ENCODE measurements around the gene FUOM. TPM values are rescaled to one million over a fixed set of nuclear protein-coding genes. Genes with fewer than 3 reads are reported as not detected.

FUOM gene
- total RNA-seq, 1 donor from 2014 or later: 37.2 TPM

DNA sequence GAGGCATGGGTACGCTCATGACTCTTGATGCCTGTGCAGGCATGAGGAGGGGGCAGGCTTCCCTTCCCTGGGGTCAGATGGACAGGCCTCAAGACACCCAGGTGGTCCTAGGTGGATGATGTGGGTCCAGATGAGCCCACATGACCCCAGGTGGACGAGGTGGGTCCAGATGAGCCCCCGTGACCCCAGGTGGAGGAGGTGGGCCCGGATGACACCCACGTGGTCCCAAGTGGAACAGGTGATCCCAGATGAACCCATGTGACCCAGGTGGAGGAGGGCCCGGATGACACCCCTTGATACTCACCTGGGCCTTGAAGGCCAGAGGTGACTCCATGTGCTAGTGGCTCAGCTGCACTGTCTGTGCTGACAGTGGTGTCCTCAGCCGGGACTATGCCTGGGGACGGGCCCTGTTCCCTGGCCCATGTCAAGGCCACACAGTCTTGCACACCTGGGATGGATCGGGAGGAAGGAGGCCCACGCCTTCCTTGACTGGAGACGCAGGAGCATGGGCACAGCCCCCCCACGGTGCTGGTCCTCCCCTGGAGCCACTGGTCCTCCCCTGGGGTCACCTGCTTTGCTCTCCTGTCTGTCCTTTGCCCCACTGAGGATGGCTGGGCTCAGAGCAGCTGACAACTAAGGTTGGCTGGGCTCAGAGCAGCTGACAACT, 7.4 kb downstream of the FUOM start:
- H3K27ac Mint-ChIP-seq: no peak overlapping the region
- H3K9me3 Mint-ChIP-seq: no peaks in the 10 kb centered on the region
- TF ChIP-seq, protein P1, sequence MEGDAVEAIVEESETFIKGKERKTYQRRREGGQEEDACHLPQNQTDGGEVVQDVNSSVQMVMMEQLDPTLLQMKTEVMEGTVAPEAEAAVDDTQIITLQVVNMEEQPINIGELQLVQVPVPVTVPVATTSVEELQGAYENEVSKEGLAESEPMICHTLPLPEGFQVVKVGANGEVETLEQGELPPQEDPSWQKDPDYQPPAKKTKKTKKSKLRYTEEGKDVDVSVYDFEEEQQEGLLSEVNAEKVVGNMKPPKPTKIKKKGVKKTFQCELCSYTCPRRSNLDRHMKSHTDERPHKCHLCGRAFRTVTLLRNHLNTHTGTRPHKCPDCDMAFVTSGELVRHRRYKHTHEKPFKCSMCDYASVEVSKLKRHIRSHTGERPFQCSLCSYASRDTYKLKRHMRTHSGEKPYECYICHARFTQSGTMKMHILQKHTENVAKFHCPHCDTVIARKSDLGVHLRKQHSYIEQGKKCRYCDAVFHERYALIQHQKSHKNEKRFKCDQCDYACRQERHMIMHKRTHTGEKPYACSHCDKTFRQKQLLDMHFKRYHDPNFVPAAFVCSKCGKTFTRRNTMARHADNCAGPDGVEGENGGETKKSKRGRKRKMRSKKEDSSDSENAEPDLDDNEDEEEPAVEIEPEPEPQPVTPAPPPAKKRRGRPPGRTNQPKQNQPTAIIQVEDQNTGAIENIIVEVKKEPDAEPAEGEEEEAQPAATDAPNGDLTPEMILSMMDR (IDR thresholded peaks at IDR 0.05): no peak
- ATAC-seq (ENCODE audit: low read depth) (no peak), DNase-seq (no peak)
- H3K4me3 Mint-ChIP-seq: no peak overlapping the region
- peaks cover 13% of the 10 kb centered on the region for H3K27me3 Mint-ChIP-seq
- no peaks in the 10 kb centered on the region for H3K36me3 Mint-ChIP-seq (ENCODE audit: low read depth)
- ChIA-PET CTCF (no interaction called here), POLR2A (no interaction called here)
- H3K4me1 Mint-ChIP-seq: peaks cover 4% of the 10 kb centered on the region
- intact Hi-C loops (cut with micrococcal nuclease): no loop called here

DNA sequence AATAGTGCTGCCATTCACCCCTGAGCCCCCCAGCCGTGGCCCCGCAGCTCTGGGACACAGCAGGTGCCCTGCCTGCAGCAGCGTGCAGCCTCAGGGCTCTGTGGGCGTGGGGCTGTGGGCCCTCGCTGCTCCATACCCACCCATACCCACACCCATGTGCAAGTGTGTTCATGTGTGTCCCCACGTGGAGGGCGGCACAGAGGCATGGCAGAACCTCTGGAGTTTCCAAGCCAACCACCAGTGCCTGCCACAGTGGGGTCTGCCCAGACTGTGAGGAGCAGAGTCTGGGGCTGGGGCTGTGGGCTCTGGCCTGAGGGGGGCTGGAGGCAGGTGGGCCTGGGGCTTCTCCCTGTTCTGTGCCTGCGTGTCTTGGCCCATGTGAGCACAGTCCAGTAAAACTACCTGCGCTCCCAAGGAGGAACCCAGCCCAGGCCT, 8.2 kb downstream of the FUOM start:
- DNase-seq (no peak), ATAC-seq (ENCODE audit: low read depth) (no peak)
- ChIA-PET POLR2A (no interaction called here), CTCF (no interaction called here)
- Mint-ChIP-seq H3K9me3 (no peaks in the 10 kb centered on the region), H3K4me3 (no peak overlapping the region), H3K4me1 (peaks cover 4% of the 10 kb centered on the region), H3K36me3 (ENCODE audit: low read depth) (no peaks in the 10 kb centered on the region), H3K27me3 (peaks cover 22% of the 10 kb centered on the region), H3K27ac (no peak overlapping the region)
- intact Hi-C loops (cut with micrococcal nuclease): no loop called here
- TF ChIP-seq, protein P1 (IDR thresholded peaks at IDR 0.05): no peak

DNA sequence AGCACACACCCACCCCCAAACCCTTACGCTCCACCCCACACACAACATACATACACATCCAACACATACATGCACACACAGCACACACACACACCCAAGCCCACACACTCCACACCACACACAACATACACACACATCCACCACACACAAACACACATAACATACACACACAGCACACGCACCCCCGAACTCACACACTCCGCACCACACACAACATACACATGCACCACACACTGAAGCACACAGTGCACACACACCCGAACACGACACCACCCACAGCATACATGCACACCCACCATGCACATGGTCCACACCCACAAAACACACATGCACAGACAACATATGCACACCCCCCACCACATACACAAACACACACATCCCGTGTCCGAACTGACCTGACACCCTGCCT, 8.7 kb downstream of the FUOM start:
- CTCF ChIA-PET: no interaction called here
- intact Hi-C loops (cut with micrococcal nuclease): no loop called here
- no peaks in the 10 kb centered on the region for H3K9me3 Mint-ChIP-seq
- POLR2A ChIA-PET: no interaction called here
- H3K4me3 Mint-ChIP-seq: no peak overlapping the region
- ATAC-seq (ENCODE audit: low read depth): no peak
- TF ChIP-seq, protein P1 (IDR thresholded peaks at IDR 0.05): no peak
- H3K36me3 Mint-ChIP-seq (ENCODE audit: low read depth): no peaks in the 10 kb centered on the region
- DNase-seq: no peak
- H3K27me3 Mint-ChIP-seq: peaks cover 23% of the 10 kb centered on the region
- H3K27ac Mint-ChIP-seq: no peak overlapping the region
- peaks cover 4% of the 10 kb centered on the region for H3K4me1 Mint-ChIP-seq

DNA sequence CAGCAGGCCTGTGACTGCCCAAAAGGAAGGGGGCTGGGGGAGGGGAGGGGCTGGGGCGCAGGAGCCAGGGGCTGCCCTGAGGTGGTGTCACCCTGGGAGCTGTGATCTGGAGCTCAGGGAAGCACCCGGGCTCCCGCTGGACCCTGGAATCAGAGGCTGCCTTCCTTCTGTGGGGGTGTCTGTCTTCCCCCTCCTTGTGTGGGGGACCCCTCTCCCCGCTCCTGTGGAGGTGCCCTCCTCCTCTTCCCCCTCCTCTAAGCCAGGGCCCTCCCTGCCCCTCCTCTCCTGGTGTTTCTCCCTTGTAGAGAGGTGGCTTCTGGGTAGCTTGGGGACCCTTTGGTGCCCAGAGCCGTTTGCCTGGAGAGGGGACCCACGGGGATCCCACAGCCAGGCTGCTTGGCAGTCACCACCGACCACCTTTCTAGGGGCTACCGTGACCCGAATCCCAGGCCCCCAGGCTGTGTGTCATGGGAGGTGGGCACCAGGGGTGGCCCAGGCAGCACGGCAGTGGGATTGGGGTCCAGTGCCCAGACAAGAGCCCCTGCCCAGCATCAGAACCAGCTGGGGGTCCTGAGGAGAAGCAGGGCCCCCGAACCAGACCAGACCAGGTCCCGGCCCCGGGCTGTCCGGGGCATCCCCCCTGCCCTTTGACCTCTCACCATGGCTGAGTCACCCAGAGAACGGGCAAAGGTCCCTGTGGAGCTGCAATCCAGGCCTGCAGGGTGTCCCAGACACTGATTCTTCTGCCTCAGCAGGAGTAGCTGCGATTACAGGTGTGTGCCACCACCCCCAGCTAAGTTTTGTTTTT, 9.9 kb downstream of the FUOM start:
- Mint-ChIP-seq H3K4me1 (peaks cover 4% of the 10 kb centered on the region), H3K27ac (no peak overlapping the region), H3K36me3 (ENCODE audit: low read depth) (no peaks in the 10 kb centered on the region), H3K27me3 (peaks cover 31% of the 10 kb centered on the region), H3K4me3 (no peak overlapping the region), H3K9me3 (no peaks in the 10 kb centered on the region)
- no peak for DNase-seq
- CTCF ChIA-PET: no interaction called here
- TF ChIP-seq, protein P1 (IDR thresholded peaks at IDR 0.05): no peak
- ATAC-seq (ENCODE audit: low read depth): no peak
- POLR2A ChIA-PET: interaction anchor here (0.7 to 1.7 kb wide), 2 partner anchors 10 kb away, joined by 3 to 8 read pairs; partner anchors contain the start of gene FUOM
- intact Hi-C loops (cut with micrococcal nuclease): no loop called here

DNA sequence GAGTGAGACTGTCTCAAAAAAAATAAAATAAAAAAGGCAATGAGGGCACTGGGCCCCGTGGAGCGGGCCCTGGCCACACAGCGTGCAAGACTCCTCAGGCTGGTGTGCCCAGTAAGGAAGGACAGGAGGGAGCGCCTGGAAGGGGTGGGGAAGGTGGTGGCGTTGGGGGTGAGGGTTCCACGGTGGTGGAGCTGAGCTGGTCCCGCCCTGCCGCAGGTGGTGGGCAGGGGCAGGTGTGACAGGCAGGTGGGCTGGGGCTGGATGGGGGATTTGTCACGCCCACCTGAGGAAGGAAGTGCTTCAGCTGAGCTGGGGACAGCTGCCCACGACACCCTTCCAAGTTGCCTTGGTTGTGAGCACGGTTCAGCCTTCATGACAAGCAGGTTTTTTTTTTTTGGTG, 11.4 kb downstream of the FUOM start:
- ATAC-seq (ENCODE audit: low read depth): no peak
- H3K27ac Mint-ChIP-seq: no peak overlapping the region
- intact Hi-C loops (cut with micrococcal nuclease): no loop called here
- DNase-seq: no peak
- H3K36me3 Mint-ChIP-seq (ENCODE audit: low read depth): no peaks in the 10 kb centered on the region
- ChIA-PET POLR2A (interaction anchor here (0.7 to 2.8 kb wide), 3 partner anchors 11 to 87 kb away, joined by 3 to 8 read pairs (median 8); partner anchors contain the start of gene FUOM), CTCF (no interaction called here)
- no peaks in the 10 kb centered on the region for H3K9me3 Mint-ChIP-seq
- peaks cover 4% of the 10 kb centered on the region for H3K4me1 Mint-ChIP-seq
- TF ChIP-seq, protein P1 (IDR thresholded peaks at IDR 0.05): no peak
- no peak overlapping the region for H3K4me3 Mint-ChIP-seq
- peaks cover 39% of the 10 kb centered on the region for H3K27me3 Mint-ChIP-seq

Measured in activated B cell treated with CpG ODN at 0.5 μM for 24 hours (primary cell).